Trophoblast cell (in vitro differentiated cells and primary cell): ENCODE measurements around the gene CXXC5.

Source experiments
- DNase-seq, 2 donors: peaks; one replicate each; pipeline ENCODE4 v3.0.0-alpha.2; 2016
- H2AFZ ChIP-seq: 2 replicates; pipeline ENCODE4 v1.6.1; 2013; ENCODE audit warnings: low read length, moderate library complexity, mild to moderate bottlenecking; ENCODE audit not compliant: insufficient read depth, poor library complexity
- H2AK5ac ChIP-seq: 2 replicates; pipeline ENCODE4 v1.6.1; 2013; ENCODE audit warnings: mild to moderate bottlenecking, low read length
- H2BK120ac ChIP-seq: 2 replicates; pipeline ENCODE4 v1.6.1; 2013; ENCODE audit warnings: low read length, mild to moderate bottlenecking, moderate library complexity; ENCODE audit not compliant: insufficient read depth, poor library complexity
- H2BK12ac ChIP-seq: 2 replicates; pipeline ENCODE4 v1.6.1; 2013; ENCODE audit warnings: mild to moderate bottlenecking, low read length, moderate library complexity
- H2BK5ac ChIP-seq: 2 replicates; pipeline ENCODE4 v1.6.1; 2013; ENCODE audit warnings: low read length, low read depth, moderate library complexity, mild to moderate bottlenecking; ENCODE audit not compliant: poor library complexity
- H3K14ac ChIP-seq: 2 replicates; pipeline ENCODE4 v1.6.1; 2013; ENCODE audit warnings: mild to moderate bottlenecking, low read length
- H3K18ac ChIP-seq: 2 replicates; pipeline ENCODE4 v1.6.1; 2013; ENCODE audit warnings: mild to moderate bottlenecking, low read length
- H3K23ac ChIP-seq: 2 replicates; pipeline ENCODE4 v1.6.1; 2013; ENCODE audit warnings: low read length
- H3K27ac ChIP-seq: 2 replicates; pipeline ENCODE4 v1.5.1; 2013; ENCODE audit warnings: low read depth, mild to moderate bottlenecking, inconsistent platforms, low read length, moderate library complexity
- H3K27me3 ChIP-seq: 2 replicates; pipeline ENCODE4 v1.6.1; 2013; ENCODE audit warnings: inconsistent platforms, mild to moderate bottlenecking, low read length, moderate library complexity; ENCODE audit not compliant: insufficient read depth
- H3K36me3 ChIP-seq, 2 experiments: 1 replicate in 1 of 2; 2 replicates in 1 of 2; pipeline ENCODE4 v1.6.1; 2013; ENCODE audit warnings: low read length in 2 of 2, mild to moderate bottlenecking in 2 of 2, moderate library complexity in 1 of 2; ENCODE audit not compliant: insufficient read depth in 2 of 2, control insufficient read depth in 1 of 2
- H3K4ac ChIP-seq: 2 replicates; pipeline ENCODE4 v1.6.1; 2013; ENCODE audit warnings: low read depth, mild to moderate bottlenecking, low read length, moderate library complexity
- H3K4me1 ChIP-seq, 2 experiments: 1 replicate in 1 of 2; 2 replicates in 1 of 2; pipeline ENCODE4 v1.6.1; 2013; ENCODE audit warnings: low read length in 2 of 2, mild to moderate bottlenecking in 2 of 2, moderate library complexity in 1 of 2; ENCODE audit not compliant: insufficient read depth in 2 of 2, control insufficient read depth in 1 of 2
- H3K4me2 ChIP-seq: 2 replicates; pipeline ENCODE4 v1.6.1; 2013; ENCODE audit warnings: inconsistent platforms, mild to moderate bottlenecking, low read length, moderate library complexity
- H3K4me3 ChIP-seq: 2 replicates; pipeline ENCODE4 v1.5.1; 2013; ENCODE audit warnings: mild to moderate bottlenecking, low read depth, low read length, inconsistent platforms
- H3K79me1 ChIP-seq: one replicate; pipeline ENCODE4 v1.6.1; 2013; ENCODE audit warnings: low read length
- H3K79me2 ChIP-seq: 2 replicates; pipeline ENCODE4 v1.6.1; 2013; ENCODE audit warnings: low read length, mild to moderate bottlenecking; ENCODE audit not compliant: control insufficient read depth, insufficient read depth, poor library complexity
- H3K9ac ChIP-seq: 2 replicates; pipeline ENCODE4 v1.6.1; 2013; ENCODE audit warnings: mild to moderate bottlenecking, low read length
- H3K9me3 ChIP-seq: 2 replicates; pipeline ENCODE4 v1.6.1; 2013; ENCODE audit warnings: low read depth, mild to moderate bottlenecking, control low read depth, inconsistent platforms, low read length; ENCODE audit not compliant: insufficient read depth
- H4K12ac ChIP-seq: 2 replicates; pipeline ENCODE4 v1.6.1; 2013; ENCODE audit warnings: low read depth, mild to moderate bottlenecking, low read length, moderate library complexity
- H4K8ac ChIP-seq: 2 replicates; pipeline ENCODE4 v1.6.1; 2013; ENCODE audit warnings: low read depth, mild to moderate bottlenecking, low read length, moderate library complexity
- H4K91ac ChIP-seq: one replicate; pipeline ENCODE4 v1.6.1; 2013; ENCODE audit warnings: low read depth, mild to moderate bottlenecking, low read length, moderate library complexity
- WGBS: extraction: QIAGEN DNeasy Blood & Tissue Kit; methylation state at CpG from one replicate; pipeline ENCODE4 v1.1.7; 2013; ENCODE audit warnings: missing lambda C conversion rate; ENCODE audit not compliant: insufficient read length, insufficient coverage; ENCODE audit errors: extremely low coverage; 5-methylcytosine and 5-hydroxymethylcytosine counted together

Gene CXXC5

DNA sequence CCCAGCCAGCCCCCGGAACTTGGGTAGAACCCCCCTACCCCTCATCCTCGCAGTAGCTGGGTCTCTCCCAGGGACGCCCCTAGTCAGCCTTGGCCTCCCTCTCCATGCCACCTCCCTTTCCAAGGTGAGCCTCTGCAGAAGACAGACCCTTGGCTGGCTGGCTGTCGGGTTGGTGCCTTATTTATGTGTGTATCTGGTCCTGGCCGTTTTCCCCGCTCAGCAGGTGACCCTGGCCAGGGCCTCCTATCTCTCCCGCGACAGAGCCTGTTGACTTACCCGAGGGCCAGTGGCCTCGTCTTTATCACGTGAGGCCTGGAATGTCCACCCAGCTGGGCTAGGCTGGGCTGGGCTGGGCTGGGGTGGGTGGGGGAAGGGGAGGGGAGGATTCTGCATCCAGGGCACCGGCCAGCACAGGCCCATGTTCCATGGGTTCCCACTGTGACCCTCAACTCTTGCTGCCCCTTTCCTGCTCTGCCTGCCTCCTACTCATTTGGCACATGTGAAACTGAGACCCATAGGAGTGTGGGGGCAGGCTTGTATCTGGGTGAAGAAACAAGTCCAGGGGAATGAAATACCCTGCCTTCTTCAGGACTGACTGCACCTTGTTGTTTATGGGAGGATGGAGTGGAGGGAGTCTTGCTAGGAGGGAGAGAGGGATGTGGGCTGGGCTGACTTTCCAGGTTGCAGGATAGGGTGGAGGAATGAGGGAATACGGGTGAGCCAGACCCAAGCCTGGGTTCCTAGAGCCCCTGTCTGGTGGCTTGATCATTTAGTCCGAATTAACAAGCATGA, 3.1 kb downstream of the CXXC5 start:
- Histone ChIP-seq H3K4ac (peak overlapping the region; percentile 100), H3K4me1 (peaks cover 62 to 64% of the 10 kb centered on the region in 2 experiments), H4K12ac (no peak overlapping the region), H3K4me2 (peak overlapping the region; percentile 95), H2BK5ac (peak overlapping the region; percentile 97), H3K79me1 (peaks cover 65% of the 10 kb centered on the region), H3K4me3 (peak overlapping the region; percentile 94), H2BK12ac (peak overlapping the region; percentile 50), H3K18ac (peak overlapping the region; percentile 98), H3K36me3 (peaks cover 3 to 7% of the 10 kb centered on the region in 2 experiments), H3K79me2 (peaks cover 64% of the 10 kb centered on the region), H3K9me3 (peaks cover 1% of the 10 kb centered on the region), H3K23ac (no peak overlapping the region), H2BK120ac (peak overlapping the region; percentile 57), H3K27ac (peak overlapping the region; percentile 96), H3K27me3 (no peaks in the 10 kb centered on the region), H4K91ac (peak overlapping the region; percentile 93), H3K14ac (peak overlapping the region; percentile 93), H4K8ac (peak overlapping the region; percentile 61), H2AFZ (no peak overlapping the region), H2AK5ac (peak overlapping the region; percentile 95), H3K9ac (peak overlapping the region; percentile 75)
- WGBS: no CpG with 5 or more reads among the region's 14 CpGs
- peak in 1 of 2 donors; percentile 56 for DNase-seq

DNA sequence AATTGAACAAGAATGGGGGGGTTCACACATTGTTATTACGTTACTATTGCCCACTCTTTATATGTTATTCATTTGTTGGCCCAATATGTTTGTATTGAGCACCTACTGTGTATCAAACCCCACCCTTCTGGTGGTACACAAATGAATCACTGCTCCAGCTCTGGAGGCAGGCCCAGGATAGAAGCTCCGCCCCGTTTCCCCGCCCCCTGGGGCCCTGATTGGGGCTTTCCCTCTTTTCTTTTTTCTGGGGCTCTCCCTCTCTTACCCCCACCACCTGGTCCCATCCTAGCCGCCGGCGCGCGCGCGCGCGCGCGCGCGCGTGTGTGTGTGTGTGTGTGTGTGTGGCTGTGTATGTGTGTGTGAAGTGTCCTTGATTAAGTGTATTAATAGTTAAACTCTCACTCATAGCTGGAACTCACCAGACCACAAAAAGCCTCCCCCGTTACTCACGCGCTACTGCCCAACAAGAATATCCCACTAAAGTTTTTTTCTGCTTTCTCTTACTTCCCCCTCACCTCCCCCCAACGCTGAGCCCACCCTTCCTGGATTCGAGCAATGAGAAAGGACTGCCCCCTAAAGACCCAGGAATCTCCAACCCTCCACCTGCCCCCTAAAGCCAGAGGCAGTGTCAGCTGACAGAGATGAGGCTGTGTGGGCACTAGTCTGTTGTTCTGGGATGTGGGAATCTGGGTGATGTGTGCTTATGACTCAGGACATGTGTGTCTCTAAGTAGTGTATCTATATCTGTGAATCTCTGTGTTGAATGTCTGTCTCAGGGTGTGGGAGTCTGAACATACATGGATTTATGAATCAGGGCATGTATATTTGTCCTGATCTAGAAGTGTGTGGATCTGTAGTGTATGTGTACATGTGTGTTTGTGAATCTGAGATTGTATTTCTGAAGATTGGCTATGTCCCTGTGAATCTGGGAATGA, 4.0 kb downstream of the CXXC5 start:
- Histone ChIP-seq H3K14ac (no peak overlapping the region), H4K12ac (no peak overlapping the region), H2BK120ac (peak overlapping the region; percentile 23), H2AK5ac (no peak overlapping the region), H2AFZ (no peak overlapping the region), H3K79me2 (peaks cover 69% of the 10 kb centered on the region), H3K4me2 (peak overlapping the region; percentile 95), H3K9me3 (peaks cover 3% of the 10 kb centered on the region), H3K9ac (no peak overlapping the region), H3K4ac (peak overlapping the region; percentile 98), H3K4me1 (peaks cover 59 to 61% of the 10 kb centered on the region in 2 experiments), H2BK12ac (no peak overlapping the region), H3K36me3 (peaks cover 3 to 12% of the 10 kb centered on the region in 2 experiments), H3K18ac (peak overlapping the region; percentile 80), H2BK5ac (peak overlapping the region; percentile 1), H3K4me3 (no peak overlapping the region), H3K27ac (peak overlapping the region; percentile 44), H4K8ac (no peak overlapping the region), H3K79me1 (peaks cover 60% of the 10 kb centered on the region), H4K91ac (peak overlapping the region; percentile 28), H3K27me3 (no peaks in the 10 kb centered on the region), H3K23ac (no peak overlapping the region)
- peak in 1 of 2 donors; percentile 57 for DNase-seq
- no CpG with 5 or more reads among the region's 23 CpGs for WGBS

DNA sequence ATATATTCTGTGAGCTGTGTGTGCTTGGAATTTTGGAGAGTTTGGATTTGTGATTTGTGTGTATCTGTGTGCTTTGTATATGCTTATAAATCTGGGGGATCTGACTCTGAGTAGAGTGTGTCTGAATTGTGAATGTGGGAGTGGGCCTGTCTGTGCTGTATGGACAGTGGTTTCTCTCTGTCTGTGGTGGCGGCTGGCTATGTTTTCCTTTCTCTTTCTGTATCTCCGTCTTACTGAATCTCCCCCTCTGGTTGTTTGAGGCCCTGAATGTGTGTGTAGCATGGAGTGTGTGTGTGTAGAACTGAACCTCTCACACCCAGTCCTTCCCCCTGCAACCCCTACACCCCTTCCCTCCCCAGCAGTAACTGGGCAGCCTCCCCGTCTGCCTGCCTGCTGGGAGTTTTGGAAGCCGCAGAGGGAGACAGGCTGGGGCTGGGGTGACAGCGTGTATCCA, 4.7 kb downstream of the CXXC5 start:
- no peak overlapping the region for H2BK5ac ChIP-seq
- no peak overlapping the region for H3K27ac ChIP-seq
- no peak for DNase-seq
- H3K27me3 ChIP-seq: no peaks in the 10 kb centered on the region
- H4K91ac ChIP-seq: no peak overlapping the region
- peak overlapping the region; percentile 29 for H3K14ac ChIP-seq
- no peak overlapping the region for H4K12ac ChIP-seq
- H3K79me2 ChIP-seq: peaks cover 74% of the 10 kb centered on the region
- H3K9me3 ChIP-seq: peaks cover 3% of the 10 kb centered on the region
- H3K9ac ChIP-seq: no peak overlapping the region
- H2BK12ac ChIP-seq: no peak overlapping the region
- H3K4me3 ChIP-seq: no peak overlapping the region
- H3K36me3 ChIP-seq: peaks cover 3 to 14% of the 10 kb centered on the region in 2 experiments
- no peak overlapping the region for H3K23ac ChIP-seq
- peaks cover 60% of the 10 kb centered on the region for H3K79me1 ChIP-seq
- H3K4ac ChIP-seq: peak overlapping the region; percentile 98
- H2AFZ ChIP-seq: no peak overlapping the region
- no peak overlapping the region for H2AK5ac ChIP-seq
- H4K8ac ChIP-seq: no peak overlapping the region
- no peak overlapping the region for H2BK120ac ChIP-seq
- H3K18ac ChIP-seq: peak overlapping the region; percentile 54
- H3K4me1 ChIP-seq: peaks cover 61% of the 10 kb centered on the region in 2 experiments
- H3K4me2 ChIP-seq: no peak overlapping the region
- no CpG with 5 or more reads among the region's 5 CpGs for WGBS

DNA sequence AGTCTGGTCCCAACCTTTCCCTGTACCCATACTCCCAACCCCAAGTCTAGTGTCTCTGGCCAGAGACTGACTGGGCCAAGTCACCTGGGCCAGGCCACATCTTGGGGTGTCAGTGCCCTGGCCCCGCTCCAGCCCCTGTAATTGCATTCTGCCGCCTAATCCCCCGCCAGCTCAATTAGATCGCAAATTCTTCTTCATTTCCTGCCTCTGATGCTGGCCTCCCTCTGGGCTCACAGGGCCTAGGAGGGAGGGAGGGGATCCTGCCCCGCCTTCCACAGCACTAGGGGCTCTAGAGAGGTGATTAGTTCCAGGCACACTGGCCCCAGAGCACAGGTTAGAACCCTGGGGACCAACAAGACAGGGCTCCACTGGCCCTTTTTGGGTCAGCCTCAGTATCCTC, 5.5 kb downstream of the CXXC5 start:
- Histone ChIP-seq H3K4me1 (peaks cover 68 to 69% of the 10 kb centered on the region in 2 experiments), H3K4ac (peak overlapping the region; percentile 98), H2BK120ac (no peak overlapping the region), H4K12ac (no peak overlapping the region), H3K79me2 (peaks cover 73% of the 10 kb centered on the region), H3K9me3 (peaks cover 3% of the 10 kb centered on the region), H2BK12ac (peak overlapping the region; percentile 6), H2AFZ (no peak overlapping the region), H3K23ac (no peak overlapping the region), H4K91ac (peak overlapping the region; percentile 30), H3K4me3 (no peak overlapping the region), H3K36me3 (peaks cover 3 to 14% of the 10 kb centered on the region in 2 experiments), H2AK5ac (no peak overlapping the region), H3K27me3 (no peaks in the 10 kb centered on the region), H3K14ac (peak overlapping the region; percentile 6), H3K9ac (no peak overlapping the region), H2BK5ac (no peak overlapping the region), H3K4me2 (peak overlapping the region; percentile 15), H3K27ac (no peak overlapping the region), H3K79me1 (peaks cover 59% of the 10 kb centered on the region), H3K18ac (peak overlapping the region; percentile 2), H4K8ac (peak overlapping the region; percentile 9)
- no peak for DNase-seq
- WGBS: no CpG with 5 or more reads among the region's 5 CpGs
